Stimulated activated CD4-positive, alpha-beta T cell treated with anti-CD3 and anti-CD28 coated beads, Interleukin-15, amount 100 ng/mL, for 48 hours (primary cell): ENCODE data around the gene LRIG3.
"Not testable (repeated sequence)": the region's sequence is repeated elsewhere in the genome, so short reads cannot be mapped to it uniquely, and the experiment has no call there.

Experiments
- DNase-seq, 2 donors: peaks; one replicate each; pipeline ENCODE4 v3.0.0-alpha.2; 2020; ENCODE audit warnings: low read depth in 2 of 2

LRIG3 gene

GRCh38 chr12:58855630-58856029 lies 64.7 kb downstream of the LRIG3 start:
- DNase-seq: not testable (repeated sequence)

GRCh38 chr12:58850826-58851225 lies 69.5 kb downstream of the LRIG3 start:
- DNase-seq: no peak

GRCh38 chr12:58847901-58848600 lies 72.3 kb downstream of the LRIG3 start:
- DNase-seq: no peak

DNA sequence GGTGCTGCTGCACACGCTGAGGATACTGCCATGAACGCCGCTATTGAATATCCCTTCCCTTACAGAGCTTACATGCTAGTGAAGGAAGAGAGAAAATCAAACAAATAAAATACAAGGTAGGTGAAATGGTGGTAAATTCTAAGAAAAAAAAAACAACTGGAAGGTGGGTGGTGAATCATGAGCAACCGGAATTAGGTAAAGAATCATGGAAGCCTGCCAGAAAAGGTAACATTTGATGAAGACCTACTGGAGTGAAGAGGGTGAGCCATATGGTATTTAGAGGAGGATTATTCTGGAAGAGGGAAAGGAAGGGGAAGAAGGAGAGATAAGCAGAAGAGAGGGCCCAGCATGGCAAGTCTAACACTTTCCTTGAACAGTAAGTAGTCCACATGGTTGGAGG lies 76.1 kb downstream of the LRIG3 start:
- no peak for DNase-seq

- no peak for DNase-seq
Observed at GRCh38 chr12:58841058-58841798, 79.1 kb downstream of the LRIG3 start.

DNA sequence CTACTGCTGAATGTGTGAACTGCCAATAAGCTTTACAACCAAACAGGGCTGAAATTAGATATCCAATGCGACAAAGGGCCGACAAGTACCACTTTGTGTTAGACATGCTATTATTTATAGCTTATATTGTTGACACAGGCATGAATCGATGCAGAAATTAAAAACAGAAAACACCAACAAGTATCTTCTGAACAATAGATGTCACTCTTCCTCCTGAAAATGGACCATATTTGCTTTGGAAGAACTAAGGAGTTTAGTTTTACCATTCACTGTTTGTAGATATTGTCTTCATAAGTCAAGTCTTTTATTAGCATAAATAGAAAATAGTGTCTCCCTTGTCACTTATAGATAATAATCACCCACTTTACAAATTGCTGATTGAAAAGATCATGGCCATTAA lies 86.5 kb downstream of the LRIG3 start:
- DNase-seq: no peak

DNA sequence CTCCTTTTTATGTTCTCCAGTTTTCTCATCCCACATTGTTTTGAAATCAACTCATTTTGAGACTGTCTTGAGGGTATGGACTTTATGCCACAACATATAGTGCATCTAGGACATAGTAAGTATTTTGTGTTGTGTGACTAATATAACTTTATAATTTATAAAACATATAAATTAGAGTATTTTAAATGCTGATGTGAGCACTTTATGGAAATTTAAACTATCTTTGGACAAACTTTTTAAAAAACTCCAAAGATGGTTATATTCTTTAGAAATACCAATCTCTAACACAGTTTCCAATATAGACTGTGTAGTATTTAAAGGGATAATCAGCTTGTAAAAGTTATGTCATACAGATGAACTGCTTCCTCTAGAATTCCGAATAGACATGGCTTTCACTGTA lies 87.4 kb downstream of the LRIG3 start:
- DNase-seq: no peak
